ENCODE measurements around the gene LCNL1.

Gene LCNL1

DNA sequence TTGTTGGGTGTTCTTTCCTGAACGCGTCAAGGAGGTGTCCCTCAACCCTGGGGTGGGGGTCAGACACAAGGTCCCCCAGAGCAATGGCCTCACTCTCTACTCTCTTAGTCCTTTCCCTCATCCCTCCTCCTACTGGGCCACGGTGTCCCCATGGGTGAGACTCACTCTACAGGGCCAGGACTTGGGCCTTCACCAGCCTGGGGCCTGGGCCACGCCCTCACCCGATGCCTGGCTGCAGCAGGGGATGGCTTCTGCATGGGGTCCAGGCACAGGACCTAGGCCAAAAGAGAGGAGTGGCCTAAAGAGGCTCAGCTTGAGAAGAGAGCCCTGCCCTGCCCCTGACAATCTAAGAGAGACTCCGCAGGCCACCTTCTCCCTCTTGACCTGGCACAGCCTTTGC, 24.9 kb upstream of the LCNL1 start:
- TF ChIP-seq CTCF (conservative IDR thresholded peaks at IDR 0.05; ENCODE audit: low read length) (no peak), EZH2phosphoT487 (IDR thresholded peaks at IDR 0.05; ENCODE audit: borderline replicate concordance) (no peak)
- Histone ChIP-seq H3K9ac (ENCODE audit: low read depth, low read length, poor library complexity, severe bottlenecking) (no peak overlapping the region), H3K9me2 (replicated peaks; ENCODE audit: low read depth, low read length) (no peaks in the 10 kb centered on the region), H3K4me2 (ENCODE audit: low read depth, low read length, poor library complexity, severe bottlenecking) (no peak overlapping the region), H3K27me3 (ENCODE audit: insufficient read depth, low read length, poor library complexity, severe bottlenecking) (no peaks in the 10 kb centered on the region), H3K36me3 (ENCODE audit: insufficient read depth, low read length) (no peaks in the 10 kb centered on the region), H3K9me3 (ENCODE audit: insufficient read depth, low read depth, low read length) (no peaks in the 10 kb centered on the region), H2AFZ (ENCODE audit: low read length) (no peak overlapping the region), H3F3A (ENCODE audit: low read depth) (no peaks in the 10 kb centered on the region), H4K20me1 (ENCODE audit: insufficient read depth, low read length, poor library complexity, severe bottlenecking) (no peaks in the 10 kb centered on the region), H3K4me3 (ENCODE audit: low read length, poor library complexity, severe bottlenecking) (no peak overlapping the region), H3K79me2 (ENCODE audit: insufficient read depth, low read length) (no peaks in the 10 kb centered on the region), H3K4me1 (ENCODE audit: insufficient read depth, low read length, poor library complexity, severe bottlenecking) (no peaks in the 10 kb centered on the region)

DNA sequence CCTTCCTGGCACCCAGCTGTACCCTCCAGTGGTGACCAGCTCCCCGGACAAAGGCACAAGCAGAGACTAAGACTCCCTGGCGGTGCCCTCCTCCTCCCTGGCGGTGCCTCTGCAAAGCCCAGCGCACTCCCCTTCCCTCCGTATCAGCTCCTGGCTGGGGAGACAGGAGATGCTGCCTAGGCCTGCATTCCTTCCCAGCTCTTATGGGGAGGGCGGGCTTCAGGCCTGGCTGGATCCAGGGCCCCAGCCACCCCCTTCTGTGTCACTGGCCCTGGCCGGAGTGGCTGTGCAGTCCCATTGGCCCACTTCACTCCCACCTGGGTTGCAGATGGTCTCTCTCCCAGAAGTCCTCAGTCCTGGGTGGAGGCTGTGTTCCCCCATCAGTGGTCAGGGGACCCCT, 24.3 kb upstream of the LCNL1 start:
- no peaks in the 10 kb centered on the region for H3K9me3 ChIP-seq (ENCODE audit: insufficient read depth, low read depth, low read length)
- H3K4me1 ChIP-seq (ENCODE audit: insufficient read depth, low read length, poor library complexity, severe bottlenecking), result no peaks in the 10 kb centered on the region
- no peaks in the 10 kb centered on the region for H3K9me2 ChIP-seq (replicated peaks; ENCODE audit: low read depth, low read length)
- H3K9ac ChIP-seq (ENCODE audit: low read depth, low read length, poor library complexity, severe bottlenecking), result no peak overlapping the region
- H2AFZ ChIP-seq (ENCODE audit: low read length), result no peak overlapping the region
- TF ChIP-seq EZH2phosphoT487 (IDR thresholded peaks at IDR 0.05; ENCODE audit: borderline replicate concordance), result no peak
- no peaks in the 10 kb centered on the region for H3K79me2 ChIP-seq (ENCODE audit: insufficient read depth, low read length)
- no peaks in the 10 kb centered on the region for H4K20me1 ChIP-seq (ENCODE audit: insufficient read depth, low read length, poor library complexity, severe bottlenecking)
- H3K27me3 ChIP-seq (ENCODE audit: insufficient read depth, low read length, poor library complexity, severe bottlenecking), result no peaks in the 10 kb centered on the region
- no peak overlapping the region for H3K4me3 ChIP-seq (ENCODE audit: low read length, poor library complexity, severe bottlenecking)
- H3K36me3 ChIP-seq (ENCODE audit: insufficient read depth, low read length), result no peaks in the 10 kb centered on the region
- no peaks in the 10 kb centered on the region for H3F3A ChIP-seq (ENCODE audit: low read depth)
- no peak overlapping the region for H3K4me2 ChIP-seq (ENCODE audit: low read depth, low read length, poor library complexity, severe bottlenecking)

- no peak overlapping the region for H2AFZ ChIP-seq (ENCODE audit: low read length)
- no peaks in the 10 kb centered on the region for H3K36me3 ChIP-seq (ENCODE audit: insufficient read depth, low read length)
- no peaks in the 10 kb centered on the region for H3F3A ChIP-seq (ENCODE audit: low read depth)
- no peak overlapping the region for H3K4me3 ChIP-seq (ENCODE audit: low read length, poor library complexity, severe bottlenecking)
- H3K9me2 ChIP-seq (replicated peaks; ENCODE audit: low read depth, low read length), result no peaks in the 10 kb centered on the region
- no peaks in the 10 kb centered on the region for H3K79me2 ChIP-seq (ENCODE audit: insufficient read depth, low read length)
- H3K27me3 ChIP-seq (ENCODE audit: insufficient read depth, low read length, poor library complexity, severe bottlenecking), result no peaks in the 10 kb centered on the region
- no peaks in the 10 kb centered on the region for H3K4me1 ChIP-seq (ENCODE audit: insufficient read depth, low read length, poor library complexity, severe bottlenecking)
- no peaks in the 10 kb centered on the region for H3K9me3 ChIP-seq (ENCODE audit: insufficient read depth, low read depth, low read length)
- no peak overlapping the region for H3K4me2 ChIP-seq (ENCODE audit: low read depth, low read length, poor library complexity, severe bottlenecking)
- no peak overlapping the region for H3K9ac ChIP-seq (ENCODE audit: low read depth, low read length, poor library complexity, severe bottlenecking)
- no peaks in the 10 kb centered on the region for H4K20me1 ChIP-seq (ENCODE audit: insufficient read depth, low read length, poor library complexity, severe bottlenecking)
- no peak for TF ChIP-seq EZH2phosphoT487 (IDR thresholded peaks at IDR 0.05; ENCODE audit: borderline replicate concordance)
- TF ChIP-seq CTCF (conservative IDR thresholded peaks at IDR 0.05; ENCODE audit: low read length), result no peak
These were observed 23.6 kb upstream of the LCNL1 start for GRCh38 chr9:136958898-136959850.

Measured in Loucy (cell line).